Measurements from ENCODE around the gene EMSY. TPM values are rescaled to one million over a fixed set of nuclear protein-coding genes. Genes with fewer than 3 reads are reported as not detected.
A peak's percentile ranks its signal among the peaks of the same experiment; 100 is the strongest.

The EMSY gene
- total and polyA plus RNA-seq, 2 of the 13 experiments (the other 11 are each of a cell fraction or from before 2014, with no cell fraction given), result 11.6 to 18.5 TPM

DNA sequence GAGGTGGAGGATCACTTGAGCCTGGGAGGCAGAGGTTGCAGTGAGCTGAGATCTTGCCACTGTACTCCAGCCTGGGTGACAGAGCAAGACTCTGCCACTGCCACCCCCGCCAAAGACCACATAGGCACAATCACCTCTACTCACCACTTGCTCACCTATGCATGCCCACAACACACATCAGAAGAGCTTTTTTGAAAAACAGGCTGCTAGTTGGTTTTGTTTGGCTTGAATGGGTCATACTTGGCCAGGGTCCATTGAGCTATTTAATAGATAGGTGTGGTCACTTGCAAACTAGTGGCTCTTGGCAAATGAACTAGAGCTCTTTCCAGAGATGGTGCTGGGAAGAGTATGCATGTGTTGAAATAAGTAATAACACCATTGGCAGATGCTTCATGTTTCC lies 80.1 kb downstream of the EMSY start:
- Histone ChIP-seq H3K27me3 (ENCODE audit: control insufficient read depth in 1 of 2, insufficient read depth in 2 of 2, low read length in 2 of 2) (no peaks in the 10 kb centered on the region), H3K27ac (ENCODE audit: extremely low read length, insufficient read depth, low read length) (no peak overlapping the region), H2AFZ (ENCODE audit: low read length) (no peak overlapping the region), H3K4me1 (ENCODE audit: insufficient read depth, low read length) (peaks cover 51% of the 10 kb centered on the region), H3K9me3 (ENCODE audit: low read length) (no peaks in the 10 kb centered on the region), H3K9ac (ENCODE audit: insufficient read depth, low read depth, low read length) (no peak overlapping the region), H3K36me3 (replicated peaks in 1 of 2; ENCODE audit: control insufficient read depth in 1 of 2, insufficient read depth in 2 of 2, low read length in 2 of 2) (peaks cover 1 to 16% of the 10 kb centered on the region in 2 experiments; a peak in 2 of 5 replicates), H3K4me2 (ENCODE audit: low read depth, low read length) (no peak overlapping the region), H3K79me2 (ENCODE audit: insufficient read depth, low read length) (no peaks in the 10 kb centered on the region), H4K20me1 (ENCODE audit: insufficient read depth, low read length) (no peaks in the 10 kb centered on the region; the same call in 1 of the 2 replicates), H3K4me3 (replicated peaks in 1 of 3; ENCODE audit: insufficient read depth in 1 of 3, low read depth in 2 of 3, low read length in 3 of 3) (no peak overlapping the region)
- intact Hi-C loops (cut with micrococcal nuclease; ENCODE audit: unreplicated experiment), result no loop called here
- ATAC-seq (no peak), FAIRE-seq (no peak), DNase-seq (ENCODE audit: low spot score) (peak; percentile 42)
- in situ Hi-C loops (cut with HindIII; ENCODE audit: extremely low pct_ligation_motif_present, low pct_unique_long_range_greater_than_20kb), result no loop called here
- ChIA-PET POLR2A (no interaction called here), CTCF (ENCODE audit: low intra/inter-chr PET ratio, low total read pairs) (no interaction called here)
- WGBS (ENCODE audit: low lambda C conversion rate), result no CpG with 5 or more reads among the region's 1 CpG
- no TSS peak for BruUV-seq (replicated peaks)
- no peak for TF ChIP-seq ZNF670 (CRISPR knock-in tag; IDR thresholded peaks at IDR 0.05; ENCODE audit: borderline replicate concordance)
- no peak for TF ChIP-seq ZMYM4 (CRISPR knock-in tag; IDR thresholded peaks at IDR 0.05)
- TF ChIP-seq, protein P1, sequence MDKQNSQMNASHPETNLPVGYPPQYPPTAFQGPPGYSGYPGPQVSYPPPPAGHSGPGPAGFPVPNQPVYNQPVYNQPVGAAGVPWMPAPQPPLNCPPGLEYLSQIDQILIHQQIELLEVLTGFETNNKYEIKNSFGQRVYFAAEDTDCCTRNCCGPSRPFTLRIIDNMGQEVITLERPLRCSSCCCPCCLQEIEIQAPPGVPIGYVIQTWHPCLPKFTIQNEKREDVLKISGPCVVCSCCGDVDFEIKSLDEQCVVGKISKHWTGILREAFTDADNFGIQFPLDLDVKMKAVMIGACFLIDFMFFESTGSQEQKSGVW (CRISPR knock-in tag; IDR thresholded peaks at IDR 0.05; ENCODE audit: borderline replicate concordance), result no peak
- no peak for TF ChIP-seq ZNF296 (CRISPR knock-in tag; conservative IDR thresholded peaks at IDR 0.05)
- TF ChIP-seq, protein P2, sequence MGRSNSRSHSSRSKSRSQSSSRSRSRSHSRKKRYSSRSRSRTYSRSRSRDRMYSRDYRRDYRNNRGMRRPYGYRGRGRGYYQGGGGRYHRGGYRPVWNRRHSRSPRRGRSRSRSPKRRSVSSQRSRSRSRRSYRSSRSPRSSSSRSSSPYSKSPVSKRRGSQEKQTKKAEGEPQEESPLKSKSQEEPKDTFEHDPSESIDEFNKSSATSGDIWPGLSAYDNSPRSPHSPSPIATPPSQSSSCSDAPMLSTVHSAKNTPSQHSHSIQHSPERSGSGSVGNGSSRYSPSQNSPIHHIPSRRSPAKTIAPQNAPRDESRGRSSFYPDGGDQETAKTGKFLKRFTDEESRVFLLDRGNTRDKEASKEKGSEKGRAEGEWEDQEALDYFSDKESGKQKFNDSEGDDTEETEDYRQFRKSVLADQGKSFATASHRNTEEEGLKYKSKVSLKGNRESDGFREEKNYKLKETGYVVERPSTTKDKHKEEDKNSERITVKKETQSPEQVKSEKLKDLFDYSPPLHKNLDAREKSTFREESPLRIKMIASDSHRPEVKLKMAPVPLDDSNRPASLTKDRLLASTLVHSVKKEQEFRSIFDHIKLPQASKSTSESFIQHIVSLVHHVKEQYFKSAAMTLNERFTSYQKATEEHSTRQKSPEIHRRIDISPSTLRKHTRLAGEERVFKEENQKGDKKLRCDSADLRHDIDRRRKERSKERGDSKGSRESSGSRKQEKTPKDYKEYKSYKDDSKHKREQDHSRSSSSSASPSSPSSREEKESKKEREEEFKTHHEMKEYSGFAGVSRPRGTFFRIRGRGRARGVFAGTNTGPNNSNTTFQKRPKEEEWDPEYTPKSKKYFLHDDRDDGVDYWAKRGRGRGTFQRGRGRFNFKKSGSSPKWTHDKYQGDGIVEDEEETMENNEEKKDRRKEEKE (IDR thresholded peaks at IDR 0.05), result no peak
